GM18507 (cell line): ENCODE results near the gene RINL.
"Not testable (repeated sequence)": the region's sequence is repeated elsewhere in the genome, so short reads cannot be mapped to it uniquely, and the experiment has no call there.

Source experiments
- DNase-seq: peaks from one replicate; pipeline ENCODE4 v3.0.0; 2011; ENCODE audit warnings: low read depth; ENCODE audit not compliant: insufficient read length; ENCODE audit errors: extremely low spot score
- FAIRE-seq: peaks from 2 replicates; lab custom pipeline; 2011; peaks lifted over from hg19 to GRCh38; lab: Jason Lieb, UNC

RINL gene

DNA sequence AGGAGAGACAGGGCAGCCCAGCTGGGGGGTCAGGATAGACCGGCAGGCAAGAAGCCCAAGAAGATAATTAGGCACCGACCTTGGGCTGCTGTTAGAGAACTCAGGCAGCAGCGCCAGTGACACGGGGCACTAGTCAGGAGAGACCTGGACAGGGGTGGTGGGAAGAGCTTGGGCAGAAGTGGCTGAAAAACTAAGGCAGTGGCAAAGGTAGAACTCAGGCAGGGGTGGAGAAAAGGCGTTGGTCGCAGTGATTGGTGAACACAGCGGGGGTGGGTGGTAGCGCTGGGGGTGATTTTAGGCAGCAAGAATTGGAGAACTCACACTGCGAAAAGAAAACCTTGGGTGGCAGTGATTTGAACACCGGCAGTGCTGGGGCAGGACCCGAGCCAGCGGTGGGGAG is 29.6 kb upstream of the RINL start:
- FAIRE-seq (no peak), DNase-seq (no peak)

DNA sequence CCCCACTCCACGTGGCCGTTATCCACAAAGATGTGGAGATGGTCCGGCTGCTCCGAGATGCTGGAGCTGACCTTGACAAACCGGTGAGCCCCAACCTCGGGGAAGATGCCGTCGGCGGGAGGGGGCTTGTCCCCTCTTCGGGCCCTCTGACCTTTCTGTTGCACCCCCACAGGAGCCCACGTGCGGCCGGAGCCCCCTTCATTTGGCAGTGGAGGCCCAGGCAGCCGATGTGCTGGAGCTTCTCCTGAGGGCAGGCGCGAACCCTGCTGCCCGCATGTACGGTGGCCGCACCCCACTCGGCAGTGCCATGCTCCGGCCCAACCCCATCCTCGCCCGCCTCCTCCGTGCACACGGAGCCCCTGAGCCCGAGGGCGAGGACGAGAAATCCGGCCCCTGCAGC is 29.2 kb upstream of the RINL start:
- DNase-seq (no peak), FAIRE-seq (no peak)

DNA sequence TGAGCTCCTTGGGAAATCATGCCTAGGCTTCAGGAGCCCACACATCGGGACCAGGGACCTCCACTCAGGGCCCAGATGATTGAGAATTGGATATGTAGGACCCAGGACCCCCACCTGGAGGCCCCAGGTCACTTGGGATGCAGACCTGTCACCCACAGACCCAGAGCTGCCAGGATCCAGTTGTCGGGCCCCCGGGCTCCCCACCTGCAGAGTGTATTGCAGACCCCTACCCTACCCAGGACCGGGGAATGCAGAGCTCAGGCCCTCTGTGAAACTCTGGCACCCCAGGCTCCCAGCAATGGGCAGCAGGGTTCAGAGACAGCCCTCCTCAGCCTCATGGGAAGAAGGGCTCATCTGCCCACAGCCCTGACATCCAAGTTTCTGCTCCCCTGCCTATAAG is 27.5 kb upstream of the RINL start:
- FAIRE-seq (no peak), DNase-seq (no peak)

DNA sequence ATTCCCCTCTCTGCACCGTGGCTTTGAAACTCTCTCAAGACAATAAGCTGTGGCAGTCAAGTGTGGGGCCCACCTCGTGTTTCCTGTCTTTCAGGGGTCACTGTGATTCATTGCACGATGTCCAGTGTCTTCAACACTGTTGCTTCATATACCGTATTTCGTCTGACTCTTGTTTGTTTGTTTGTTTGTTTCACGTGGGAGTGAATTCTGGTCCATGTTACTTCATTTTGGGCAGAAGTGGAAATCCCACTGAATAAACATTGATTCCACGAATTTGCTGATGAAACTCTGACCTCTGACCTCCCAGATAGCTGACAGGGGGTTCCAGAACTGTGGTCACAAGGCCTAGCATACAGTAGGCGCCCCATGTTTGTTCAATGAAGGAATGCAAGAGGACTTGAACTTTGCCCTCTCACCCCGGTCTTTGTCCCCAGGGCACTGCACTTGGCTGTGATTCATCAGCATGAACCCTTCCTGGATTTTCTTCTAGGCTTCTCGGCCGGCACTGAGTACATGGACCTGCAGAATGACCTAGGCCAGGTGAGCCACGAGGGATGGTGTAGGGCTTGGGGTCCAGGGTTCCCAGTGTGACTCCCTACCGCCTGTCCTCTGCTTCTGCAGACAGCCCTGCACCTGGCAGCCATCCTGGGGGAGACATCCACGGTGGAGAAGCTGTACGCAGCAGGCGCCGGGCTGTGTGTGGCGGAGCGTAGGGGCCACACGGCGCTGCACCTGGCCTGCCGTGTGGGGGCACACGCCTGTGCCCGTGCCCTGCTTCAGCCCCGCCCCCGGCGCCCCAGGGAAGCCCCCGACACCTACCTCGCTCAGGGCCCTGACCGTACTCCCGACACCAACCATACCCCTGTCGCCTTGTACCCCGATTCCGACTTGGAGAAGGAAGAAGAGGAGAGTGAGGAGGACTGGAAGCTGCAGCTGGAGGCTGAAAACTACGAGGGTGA is 26.8 kb upstream of the RINL start:
- no peak for DNase-seq
- no peak for FAIRE-seq

DNA sequence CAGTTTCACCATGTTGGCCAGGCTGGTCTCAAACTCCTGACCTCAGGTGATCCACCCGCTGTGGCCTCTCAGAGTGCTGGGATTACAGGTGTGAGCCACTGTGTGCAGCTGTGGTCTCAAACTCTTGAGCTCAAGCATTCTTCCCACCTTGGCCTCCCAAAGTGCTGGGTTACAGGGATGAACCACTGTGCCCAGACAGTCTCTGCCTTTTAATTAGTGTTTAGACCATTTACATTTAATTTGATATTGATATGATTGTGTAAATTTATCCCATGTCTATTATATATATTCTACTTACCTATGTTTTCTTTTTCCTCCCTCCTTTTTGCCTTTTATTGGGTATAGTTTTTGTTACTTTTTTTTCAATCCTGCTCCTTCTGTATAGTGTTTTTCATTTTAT is 23.6 kb upstream of the RINL start:
- FAIRE-seq (no peak), DNase-seq (no peak)

DNA sequence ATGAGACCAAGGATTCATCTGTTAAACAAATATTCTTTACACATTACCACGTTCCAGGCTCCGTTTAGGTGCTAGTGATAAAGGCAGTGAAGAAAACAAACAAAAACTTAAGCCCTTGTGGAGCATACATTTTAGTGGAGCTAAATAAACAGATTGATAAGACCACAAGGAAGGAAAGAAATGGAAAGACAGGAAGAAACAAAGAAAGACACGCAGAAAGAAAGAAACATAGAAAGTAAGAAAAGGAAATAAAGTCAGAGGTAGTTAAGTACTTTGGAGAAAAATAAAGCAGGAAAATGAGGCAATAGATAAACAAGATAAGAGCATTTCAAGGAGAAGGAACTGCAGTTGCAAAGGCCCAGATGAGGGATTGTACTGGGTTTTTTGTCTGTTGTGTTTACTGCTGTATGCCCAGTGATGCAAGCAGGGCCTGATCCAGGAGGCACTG is 22.7 kb upstream of the RINL start:
- FAIRE-seq = no peak

DNA sequence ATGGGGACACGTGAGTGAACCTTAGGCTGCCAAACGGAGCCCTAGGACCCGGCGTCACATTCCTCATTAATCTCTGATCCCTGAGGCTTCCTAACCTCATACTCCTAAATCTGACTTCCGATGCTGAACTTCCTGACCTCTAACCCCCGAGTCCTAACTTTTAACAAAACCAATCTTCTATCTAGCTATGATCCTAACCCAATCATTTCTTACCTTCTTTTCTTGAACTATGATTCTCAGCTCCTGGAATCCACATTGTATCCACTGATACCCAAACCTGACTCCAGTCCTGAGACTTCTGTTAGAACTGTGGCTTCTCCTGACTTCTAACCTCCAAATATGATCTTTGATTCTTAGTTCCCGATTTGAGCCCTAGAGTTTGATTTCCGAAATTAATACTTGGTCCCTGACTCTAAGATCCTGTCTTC is 22.1 kb upstream of the RINL start:
- DNase-seq (no peak), FAIRE-seq (no peak)

More for the DNA sequence above, 22.7 kb upstream of the RINL start:
- DNase-seq = no peak

DNA sequence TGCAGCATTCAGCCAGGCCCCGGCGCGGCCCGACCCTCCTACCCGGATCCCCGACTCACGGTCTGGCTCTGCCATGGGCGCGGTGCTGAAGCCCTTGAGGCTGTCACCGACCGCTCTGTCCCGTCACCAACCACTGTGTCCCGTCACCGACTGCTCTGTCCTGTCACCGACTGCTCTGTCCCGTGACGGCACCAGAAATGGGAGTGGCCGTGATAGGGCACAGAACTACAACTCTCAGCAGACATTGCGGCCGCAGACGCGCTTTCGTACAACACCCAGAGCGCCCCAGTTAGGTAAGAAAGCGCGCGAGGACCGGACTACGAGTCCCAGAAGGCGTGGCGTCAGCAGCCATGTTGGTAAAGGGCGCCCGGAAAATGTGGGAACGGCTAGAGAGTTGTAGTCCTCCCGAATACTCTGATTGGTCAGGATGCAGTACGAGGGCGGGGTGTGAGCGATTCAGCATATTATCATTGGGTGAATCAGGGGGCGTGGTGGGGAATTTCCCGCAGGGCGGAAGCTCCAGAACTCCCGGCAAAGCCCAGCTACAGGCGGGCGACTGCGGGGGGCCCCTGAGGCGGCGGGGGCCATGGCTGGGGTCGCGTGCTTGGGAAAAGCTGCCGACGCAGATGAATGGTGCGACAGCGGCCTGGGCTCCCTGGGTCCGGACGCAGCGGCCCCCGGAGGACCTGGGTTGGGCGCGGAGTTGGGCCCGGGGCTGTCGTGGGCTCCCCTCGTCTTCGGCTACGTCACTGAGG is 21.5 kb upstream of the RINL start, which contains the start of the genes NFKBIB and SIRT2:
NFKBIB (plus strand) TSS at position 523 of the 755 bp plus-strand sequence; CDS start at position 587, 64 bp downstream.
SIRT2 (minus strand) TSS at position 172 of the 755 bp plus-strand sequence; CDS start at position 75, 97 bp downstream.
- DNase-seq (peak; percentile 97), FAIRE-seq (peak; percentile 99)

DNA sequence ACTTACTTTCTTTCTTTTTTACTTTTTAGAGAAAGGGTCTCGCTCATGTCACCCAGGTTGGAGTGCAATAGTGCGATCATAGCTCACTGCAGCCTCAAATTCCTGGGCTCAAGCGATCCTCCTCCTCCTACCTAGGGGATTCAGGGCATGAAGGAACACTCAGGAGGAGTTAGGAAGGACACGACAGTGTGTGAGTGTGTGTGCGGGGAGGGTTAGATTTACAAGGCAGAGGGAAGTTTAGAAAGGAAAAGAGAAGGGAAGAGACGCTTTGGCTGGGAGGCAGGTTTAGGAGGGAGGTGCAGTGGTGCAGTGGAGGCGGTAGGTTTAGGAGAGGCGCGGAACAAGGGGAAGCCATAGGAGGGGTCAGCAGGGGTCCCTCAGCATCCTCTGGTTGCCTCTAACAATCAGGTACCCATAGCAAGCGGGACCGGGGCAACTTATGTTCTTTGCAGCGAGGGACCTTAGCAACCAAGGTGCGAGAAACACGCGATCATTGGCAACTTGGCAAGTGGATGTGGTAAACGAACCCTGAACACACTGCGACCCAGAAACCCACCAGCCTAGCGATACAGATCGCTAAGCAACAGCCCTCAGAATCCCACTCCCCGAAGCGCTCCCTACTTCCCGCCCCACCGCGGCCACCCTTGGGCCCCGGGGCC is 20.8 kb upstream of the RINL start:
- DNase-seq (no peak), FAIRE-seq (no peak)

DNA sequence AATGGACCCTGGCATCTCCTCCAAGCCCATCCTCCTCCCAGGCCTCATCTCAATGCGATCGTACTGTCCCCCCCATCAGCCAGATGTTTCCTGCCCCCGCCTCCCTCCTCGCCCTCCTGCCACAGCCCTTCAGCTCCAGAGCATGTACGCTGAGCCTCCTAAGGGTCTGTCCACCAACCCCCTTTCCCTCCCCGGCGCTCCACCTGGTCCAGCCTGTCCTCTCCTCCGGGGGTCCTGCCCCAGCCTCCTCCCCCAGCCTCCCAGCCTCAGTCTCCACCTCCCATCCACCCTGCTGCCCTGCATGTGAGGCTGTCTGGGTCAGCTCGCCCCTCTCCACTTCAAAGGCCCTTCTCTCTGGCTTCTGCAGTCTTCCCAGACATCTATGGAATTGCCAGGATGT is 16.9 kb upstream of the RINL start:
- DNase-seq (no peak), FAIRE-seq (no peak)

DNA sequence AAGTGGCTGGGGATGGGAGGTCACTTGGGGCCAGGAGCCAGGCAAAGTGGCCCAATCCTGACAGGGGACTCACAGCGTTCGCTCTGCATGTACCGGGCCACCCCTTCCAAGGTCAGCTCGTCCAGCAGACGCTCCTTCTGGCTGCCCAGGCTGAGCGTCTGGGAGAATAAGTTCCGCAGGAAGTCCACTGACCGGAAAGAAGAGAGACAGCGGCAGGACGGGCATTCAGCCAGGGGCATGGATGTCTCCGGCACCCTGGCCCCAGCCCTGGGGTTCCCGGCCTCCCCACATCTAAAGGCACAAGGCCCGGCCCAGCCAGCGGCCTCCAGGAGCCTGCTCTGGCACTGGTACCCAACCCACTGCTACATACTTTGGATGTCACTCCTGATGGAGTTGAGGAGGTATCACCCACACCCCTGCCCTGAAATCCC is 15.3 kb upstream of the RINL start:
- DNase-seq (no peak), FAIRE-seq (no peak)

DNA sequence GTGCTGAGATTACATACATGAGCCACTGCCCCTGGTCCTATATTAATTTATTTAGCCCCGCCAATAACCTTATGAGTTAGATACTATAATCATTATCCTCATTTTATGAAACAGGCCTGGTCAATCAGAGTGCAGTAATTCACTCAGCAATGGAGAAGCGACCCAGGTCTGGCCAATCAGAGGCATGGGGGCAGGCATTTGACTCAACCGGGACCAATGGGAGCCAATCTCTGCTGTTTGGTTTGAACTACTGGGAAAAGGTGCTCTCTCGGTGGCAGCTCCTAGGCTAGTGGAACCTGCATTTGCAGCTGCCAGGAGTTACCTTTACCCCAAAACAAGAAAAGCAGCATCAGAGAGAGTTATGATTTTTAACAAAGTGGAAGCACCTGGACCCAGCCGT is 14.8 kb upstream of the RINL start:
- no peak for DNase-seq
- no peak for FAIRE-seq

DNA sequence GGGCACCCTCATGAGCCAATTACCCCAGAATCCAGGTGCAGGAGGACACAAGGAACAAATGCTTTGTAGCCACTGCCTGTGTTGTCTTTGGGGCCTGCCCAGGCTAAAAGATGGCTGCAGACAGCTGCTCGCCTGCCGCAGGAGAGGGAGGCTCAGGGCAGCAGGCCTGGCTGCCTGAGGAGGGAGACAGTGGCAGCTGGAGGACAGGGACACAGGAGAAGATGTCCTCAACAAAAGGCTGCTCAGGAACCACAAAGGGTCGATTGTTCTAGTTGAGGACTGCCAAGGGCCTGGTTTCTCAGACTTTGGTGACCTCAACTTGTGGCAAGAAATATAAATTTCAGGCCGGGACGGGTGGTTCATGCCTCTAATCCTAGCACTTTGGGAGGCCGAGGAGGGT is 13.7 kb upstream of the RINL start:
- FAIRE-seq = no peak

DNA sequence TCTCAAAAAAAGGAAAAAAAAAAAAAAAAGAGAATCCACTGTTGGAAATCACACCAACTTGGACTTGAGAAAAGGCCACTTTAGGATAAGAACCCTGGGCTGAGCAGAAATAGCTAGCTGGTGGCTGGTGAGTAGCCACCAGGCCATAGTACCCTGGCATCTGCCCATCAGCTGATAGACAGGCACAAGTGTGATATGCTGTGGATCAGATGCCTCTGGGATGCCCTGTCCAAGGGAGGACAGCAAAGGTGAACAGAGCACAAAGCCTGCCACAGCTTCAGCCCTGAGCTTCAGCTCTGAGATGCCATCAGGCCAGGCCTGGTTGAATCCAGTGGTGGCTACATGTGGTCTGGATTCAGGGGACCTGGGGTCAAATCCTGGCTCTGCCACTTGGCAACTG is 12.6 kb upstream of the RINL start:
- FAIRE-seq = no peak
- DNase-seq = no peak

More for the DNA sequence above, 13.7 kb upstream of the RINL start:
- DNase-seq = no peak

DNA sequence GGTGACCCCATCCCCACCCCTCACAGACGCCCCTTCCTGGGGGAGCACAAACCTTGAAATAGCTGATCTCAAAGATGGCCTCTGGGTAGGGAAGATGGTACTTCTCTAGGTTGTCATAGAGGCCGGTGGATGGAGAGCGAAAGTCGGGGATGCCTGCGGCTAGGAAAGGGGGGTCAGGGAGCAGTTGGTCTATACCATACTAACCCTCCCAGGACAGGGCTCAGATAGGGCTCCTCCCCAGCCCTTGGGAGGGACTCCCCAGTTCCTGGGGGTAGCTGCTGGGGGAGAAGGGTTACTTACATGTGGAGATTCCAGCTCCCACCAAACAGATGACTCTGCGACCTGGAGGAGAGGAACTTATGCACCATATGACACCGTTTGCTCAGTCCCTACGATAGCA is 11.7 kb upstream of the RINL start:
- FAIRE-seq = no peak

DNA sequence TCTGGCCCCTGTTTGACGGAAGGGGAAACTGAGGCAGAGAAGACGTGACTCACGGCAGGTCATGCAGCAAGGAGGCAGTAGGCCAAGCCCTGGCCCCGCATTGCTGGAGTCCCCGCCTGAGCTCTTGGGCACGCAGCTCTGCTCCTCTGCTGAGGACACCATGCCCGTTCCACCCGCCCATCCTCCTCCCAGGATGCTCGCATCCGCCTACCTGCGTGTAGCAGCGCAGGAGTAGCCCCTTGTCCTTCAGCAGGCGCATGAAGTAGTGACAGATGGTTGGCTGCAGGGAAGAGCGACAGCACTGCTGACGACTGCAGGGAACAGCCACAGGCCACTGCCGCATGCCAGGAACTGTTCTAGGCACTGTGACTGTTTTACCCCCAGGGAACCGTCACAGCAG is 10.8 kb upstream of the RINL start:
- FAIRE-seq (no peak), DNase-seq (no peak)

More for the DNA sequence above, 11.7 kb upstream of the RINL start:
- DNase-seq = no peak

DNA sequence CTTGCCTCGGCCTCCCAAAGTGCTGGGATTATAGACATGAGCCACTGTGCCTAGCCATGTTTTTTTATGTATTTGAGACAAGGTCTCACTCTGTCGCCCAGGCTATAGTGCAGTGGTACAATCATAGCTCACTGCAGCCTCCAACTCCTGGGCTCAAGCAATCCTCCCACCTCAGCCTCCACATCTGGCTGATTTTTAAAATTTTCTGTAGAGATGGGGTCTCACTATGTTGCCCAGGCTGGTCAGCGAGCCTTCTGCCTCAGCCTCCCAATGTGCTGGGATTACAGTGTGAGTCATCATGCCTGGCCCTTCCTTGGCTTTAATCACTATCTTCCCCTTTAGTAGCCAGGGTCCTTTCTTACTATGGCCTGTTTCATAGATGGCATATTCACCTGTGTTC is 6.6 kb upstream of the RINL start:
- DNase-seq = not testable (repeated sequence)

DNA sequence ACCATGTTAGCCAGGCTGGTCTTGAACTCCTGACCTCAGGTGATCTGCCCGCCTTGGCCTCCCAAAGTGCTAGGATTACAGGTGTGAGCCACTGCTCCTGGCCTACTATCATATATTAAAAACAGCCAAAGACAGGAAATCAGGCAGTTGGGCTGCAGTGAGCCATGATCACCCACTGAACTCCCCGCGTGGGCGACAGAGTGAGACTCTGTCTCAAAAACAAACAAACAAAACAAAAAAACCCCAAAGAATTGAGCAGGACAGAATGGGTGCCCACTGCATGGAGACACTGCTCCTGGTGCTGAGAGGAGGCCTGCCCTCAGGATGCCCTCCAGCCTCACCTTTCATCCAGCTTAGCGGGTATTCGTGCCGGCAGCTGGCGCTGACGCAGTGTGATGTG is 5.2 kb upstream of the RINL start:
- FAIRE-seq = no peak
- no peak for DNase-seq

More for the DNA sequence above, 6.6 kb upstream of the RINL start:
- FAIRE-seq = not testable (repeated sequence)

DNA sequence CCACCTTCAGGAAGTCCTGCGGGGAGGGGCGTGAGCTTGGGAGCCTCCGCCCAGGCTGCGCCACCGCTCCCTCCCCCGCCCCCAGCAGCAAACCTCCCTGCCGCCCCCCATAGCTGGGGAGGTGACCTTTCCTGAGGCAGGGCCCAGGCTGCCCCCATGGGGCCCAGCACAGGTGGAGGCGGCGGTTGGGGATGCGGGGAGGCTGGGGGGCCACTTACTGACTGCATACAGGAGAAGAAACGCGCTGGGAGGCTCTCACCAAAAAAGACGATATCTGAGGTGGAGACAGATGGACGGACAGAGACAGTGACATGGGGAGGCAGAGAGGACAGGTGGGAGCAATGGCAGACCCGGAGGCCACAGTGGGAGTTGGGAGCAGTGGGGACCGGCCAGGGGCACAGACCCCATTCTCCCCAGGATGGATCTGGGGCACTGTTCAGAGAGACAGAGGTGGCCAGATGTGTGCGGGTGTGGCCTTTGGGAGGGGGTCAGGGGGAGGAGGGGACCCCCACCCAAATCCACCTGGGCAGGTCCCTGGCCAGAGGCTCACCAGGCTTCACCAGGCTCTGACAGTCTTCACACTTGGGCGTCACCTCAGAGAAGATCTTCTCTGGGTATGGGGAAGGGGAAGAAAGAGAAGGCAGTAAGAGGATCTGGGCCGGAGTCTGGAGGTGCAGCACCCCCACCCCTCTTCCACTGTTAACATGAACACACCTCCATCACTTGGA is 3.0 kb upstream of the RINL start:
- no peak for DNase-seq
- no peak for FAIRE-seq
